ENCODE results near the gene KLF3.

DNA sequence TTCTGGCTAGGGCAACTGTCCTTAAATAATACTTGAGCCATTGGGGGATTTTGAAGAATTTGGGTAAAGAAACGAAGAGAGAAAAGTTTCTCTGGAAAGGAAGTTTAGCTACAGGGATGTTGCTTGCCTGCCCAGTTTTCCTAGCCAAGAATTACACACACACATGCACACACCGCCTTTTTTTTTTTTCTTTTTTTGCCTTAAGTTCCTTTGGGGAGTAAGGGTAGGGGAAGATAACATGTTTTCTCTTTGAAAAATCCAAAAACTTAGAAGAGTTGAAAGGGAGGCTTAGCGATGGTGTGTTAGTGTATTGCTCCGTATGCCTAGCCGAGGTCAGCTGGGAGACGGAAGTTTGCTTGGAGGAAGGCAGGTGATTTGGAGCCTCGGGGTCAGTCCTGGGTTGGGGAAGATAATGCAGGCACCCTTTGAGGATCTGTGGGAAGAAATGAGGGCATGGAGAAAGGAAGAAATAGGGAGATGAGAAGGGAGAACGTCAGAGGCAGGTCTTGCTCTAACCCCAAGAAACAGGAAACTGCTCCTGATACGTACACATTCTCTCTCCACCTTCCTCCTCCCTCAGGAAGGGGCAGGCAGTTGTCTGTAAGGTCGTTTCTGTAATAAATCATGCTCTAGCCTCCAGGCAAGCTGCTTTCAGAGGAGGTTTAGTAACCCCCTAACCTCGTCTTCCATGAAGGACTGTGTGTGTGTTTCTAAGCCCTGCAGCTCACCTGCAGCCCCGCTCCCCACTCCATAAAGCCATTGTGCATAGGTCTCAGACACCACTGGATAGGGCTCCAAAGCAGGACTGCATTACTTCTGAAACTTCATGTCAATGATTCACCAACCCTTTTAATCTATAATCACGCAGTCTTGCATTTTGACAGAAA is 10.5 kb downstream of the KLF3 start:
- no peak for TF ChIP-seq KLF10 (tag by site-specific recombination; IDR thresholded peaks at IDR 0.05)
- TF ChIP-seq, protein P1, sequence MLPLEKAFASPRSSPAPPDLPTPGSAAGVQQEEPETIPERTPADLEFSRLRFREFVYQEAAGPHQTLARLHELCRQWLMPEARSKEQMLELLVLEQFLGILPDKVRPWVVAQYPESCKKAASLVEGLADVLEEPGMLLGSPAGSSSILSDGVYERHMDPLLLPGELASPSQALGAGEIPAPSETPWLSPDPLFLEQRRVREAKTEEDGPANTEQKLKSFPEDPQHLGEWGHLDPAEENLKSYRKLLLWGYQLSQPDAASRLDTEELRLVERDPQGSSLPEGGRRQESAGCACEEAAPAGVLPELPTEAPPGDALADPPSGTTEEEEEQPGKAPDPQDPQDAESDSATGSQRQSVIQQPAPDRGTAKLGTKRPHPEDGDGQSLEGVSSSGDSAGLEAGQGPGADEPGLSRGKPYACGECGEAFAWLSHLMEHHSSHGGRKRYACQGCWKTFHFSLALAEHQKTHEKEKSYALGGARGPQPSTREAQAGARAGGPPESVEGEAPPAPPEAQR (tag by site-specific recombination; IDR thresholded peaks at IDR 0.05), result no peak
- TF ChIP-seq, protein P2, sequence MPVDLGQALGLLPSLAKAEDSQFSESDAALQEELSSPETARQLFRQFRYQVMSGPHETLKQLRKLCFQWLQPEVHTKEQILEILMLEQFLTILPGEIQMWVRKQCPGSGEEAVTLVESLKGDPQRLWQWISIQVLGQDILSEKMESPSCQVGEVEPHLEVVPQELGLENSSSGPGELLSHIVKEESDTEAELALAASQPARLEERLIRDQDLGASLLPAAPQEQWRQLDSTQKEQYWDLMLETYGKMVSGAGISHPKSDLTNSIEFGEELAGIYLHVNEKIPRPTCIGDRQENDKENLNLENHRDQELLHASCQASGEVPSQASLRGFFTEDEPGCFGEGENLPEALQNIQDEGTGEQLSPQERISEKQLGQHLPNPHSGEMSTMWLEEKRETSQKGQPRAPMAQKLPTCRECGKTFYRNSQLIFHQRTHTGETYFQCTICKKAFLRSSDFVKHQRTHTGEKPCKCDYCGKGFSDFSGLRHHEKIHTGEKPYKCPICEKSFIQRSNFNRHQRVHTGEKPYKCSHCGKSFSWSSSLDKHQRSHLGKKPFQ (tag by site-specific recombination; IDR thresholded peaks at IDR 0.05), result no peak
- TF ChIP-seq, protein P3, sequence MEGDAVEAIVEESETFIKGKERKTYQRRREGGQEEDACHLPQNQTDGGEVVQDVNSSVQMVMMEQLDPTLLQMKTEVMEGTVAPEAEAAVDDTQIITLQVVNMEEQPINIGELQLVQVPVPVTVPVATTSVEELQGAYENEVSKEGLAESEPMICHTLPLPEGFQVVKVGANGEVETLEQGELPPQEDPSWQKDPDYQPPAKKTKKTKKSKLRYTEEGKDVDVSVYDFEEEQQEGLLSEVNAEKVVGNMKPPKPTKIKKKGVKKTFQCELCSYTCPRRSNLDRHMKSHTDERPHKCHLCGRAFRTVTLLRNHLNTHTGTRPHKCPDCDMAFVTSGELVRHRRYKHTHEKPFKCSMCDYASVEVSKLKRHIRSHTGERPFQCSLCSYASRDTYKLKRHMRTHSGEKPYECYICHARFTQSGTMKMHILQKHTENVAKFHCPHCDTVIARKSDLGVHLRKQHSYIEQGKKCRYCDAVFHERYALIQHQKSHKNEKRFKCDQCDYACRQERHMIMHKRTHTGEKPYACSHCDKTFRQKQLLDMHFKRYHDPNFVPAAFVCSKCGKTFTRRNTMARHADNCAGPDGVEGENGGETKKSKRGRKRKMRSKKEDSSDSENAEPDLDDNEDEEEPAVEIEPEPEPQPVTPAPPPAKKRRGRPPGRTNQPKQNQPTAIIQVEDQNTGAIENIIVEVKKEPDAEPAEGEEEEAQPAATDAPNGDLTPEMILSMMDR (tag by site-specific recombination; IDR thresholded peaks at IDR 0.05), result no peak
- TF ChIP-seq, protein P4, sequence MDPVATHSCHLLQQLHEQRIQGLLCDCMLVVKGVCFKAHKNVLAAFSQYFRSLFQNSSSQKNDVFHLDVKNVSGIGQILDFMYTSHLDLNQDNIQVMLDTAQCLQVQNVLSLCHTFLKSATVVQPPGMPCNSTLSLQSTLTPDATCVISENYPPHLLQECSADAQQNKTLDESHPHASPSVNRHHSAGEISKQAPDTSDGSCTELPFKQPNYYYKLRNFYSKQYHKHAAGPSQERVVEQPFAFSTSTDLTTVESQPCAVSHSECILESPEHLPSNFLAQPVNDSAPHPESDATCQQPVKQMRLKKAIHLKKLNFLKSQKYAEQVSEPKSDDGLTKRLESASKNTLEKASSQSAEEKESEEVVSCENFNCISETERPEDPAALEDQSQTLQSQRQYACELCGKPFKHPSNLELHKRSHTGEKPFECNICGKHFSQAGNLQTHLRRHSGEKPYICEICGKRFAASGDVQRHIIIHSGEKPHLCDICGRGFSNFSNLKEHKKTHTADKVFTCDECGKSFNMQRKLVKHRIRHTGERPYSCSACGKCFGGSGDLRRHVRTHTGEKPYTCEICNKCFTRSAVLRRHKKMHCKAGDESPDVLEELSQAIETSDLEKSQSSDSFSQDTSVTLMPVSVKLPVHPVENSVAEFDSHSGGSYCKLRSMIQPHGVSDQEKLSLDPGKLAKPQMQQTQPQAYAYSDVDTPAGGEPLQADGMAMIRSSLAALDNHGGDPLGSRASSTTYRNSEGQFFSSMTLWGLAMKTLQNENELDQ (tag by site-specific recombination; IDR thresholded peaks at IDR 0.05; ENCODE audit: low read depth), result no peak
